GM10266 (cell line): Measurements from ENCODE around the gene TGFBR3.

Source experiments
- DNase-seq: peaks from one replicate; pipeline ENCODE4 v3.0.0; 2012; ENCODE audit errors: extremely low spot score
- CTCF ChIP-seq: IDR thresholded peaks from 2 replicates; pipeline ENCODE4 v1.5.1; 2012; ENCODE audit warnings: mild to moderate bottlenecking, low read depth; ENCODE audit not compliant: control insufficient read depth, insufficient read depth; ENCODE audit errors: missing control alignments

The TGFBR3 gene

GRCh38 chr1:91725618-91725988 lies 160.3 kb downstream of the TGFBR3 start:
- DNase-seq = no peak
- TF ChIP-seq CTCF = no peak

GRCh38 chr1:91724644-91725043 lies 161.3 kb downstream of the TGFBR3 start:
- DNase-seq = no peak
- TF ChIP-seq CTCF = no peak

GRCh38 chr1:91724231-91724630 lies 161.7 kb downstream of the TGFBR3 start:
- DNase-seq = no peak
- no peak for TF ChIP-seq CTCF

GRCh38 chr1:91720044-91720443 lies 165.9 kb downstream of the TGFBR3 start:
- no peak for TF ChIP-seq CTCF
- DNase-seq = no peak

GRCh38 chr1:91718877-91719276 lies 167.1 kb downstream of the TGFBR3 start:
- no peak for TF ChIP-seq CTCF

GRCh38 chr1:91718368-91718767 lies 167.6 kb downstream of the TGFBR3 start:
- no peak for TF ChIP-seq CTCF
- no peak for DNase-seq

More at GRCh38 chr1:91718877-91719276, 167.1 kb downstream of the TGFBR3 start:
- no peak for DNase-seq

GRCh38 chr1:91717839-91718238 lies 168.1 kb downstream of the TGFBR3 start:
- no peak for DNase-seq

More at GRCh38 chr1:91717839-91718238, 168.1 kb downstream of the TGFBR3 start:
- TF ChIP-seq CTCF = no peak
